Kidney epithelial cell (primary cell): ENCODE measurements around the gene FTL. TPM values are rescaled to one million over a fixed set of nuclear protein-coding genes. Genes with fewer than 3 reads are reported as not detected.

Source experiments
- DNase-seq: peaks from one replicate; pipeline ENCODE4 v3.0.0-alpha.2; 2010; ENCODE audit warnings: low read depth
- H3K27me3 ChIP-seq: 2 replicates; pipeline ENCODE4 v1.6.0; 2011; ENCODE audit warnings: low read length; ENCODE audit not compliant: control insufficient read depth, insufficient read depth
- H3K36me3 ChIP-seq: 2 replicates; pipeline ENCODE4 v1.5.1; 2011; ENCODE audit warnings: low read length; ENCODE audit not compliant: control insufficient read depth, insufficient read depth
- H3K4me3 ChIP-seq: 2 replicates; pipeline ENCODE4 v1.5.1; 2011; ENCODE audit warnings: low read depth, mild to moderate bottlenecking, control low read depth, low read length
- total RNA-seq: library from RNA; depleted of rRNA; stranded (reverse); fragments of >200 nt; gene quantifications from 2 replicates; pipeline ENCODE4 v1.2.3, GENCODE V29; 2015
- TF ChIP-seq, protein P1 (sequence below): IDR thresholded peaks from 2 replicates; pipeline ENCODE4 v1.5.1; 2011; ENCODE audit warnings: mild to moderate bottlenecking, moderate library complexity, low read length, control low read depth, inconsistent platforms; ENCODE audit not compliant: insufficient read depth, poor library complexity, severe bottlenecking

FTL gene
- total RNA-seq, 1 donor from 2014 or later = 2,415 TPM

DNA sequence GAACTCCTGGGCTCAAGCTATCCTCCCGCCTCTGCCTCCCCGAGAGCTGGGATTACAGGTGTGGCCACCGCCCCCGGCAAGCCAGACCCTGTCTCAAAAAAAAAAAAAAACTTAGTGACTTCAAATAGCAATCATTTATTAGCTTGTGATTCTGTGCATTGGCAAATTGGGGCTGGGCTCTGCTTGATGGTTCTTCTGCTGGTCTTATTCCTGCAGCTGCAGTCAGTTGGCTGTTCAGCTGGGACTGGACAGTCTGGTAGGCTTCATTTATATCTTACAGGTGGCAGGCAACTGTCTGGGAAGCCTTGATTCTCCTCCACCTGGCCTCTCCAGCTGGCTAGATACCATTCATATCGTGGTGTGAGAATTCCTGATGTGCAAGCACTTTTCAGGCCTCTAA lies 24.2 kb upstream of the FTL start:
- H3K27me3 ChIP-seq = no peaks in the 10 kb centered on the region
- H3K36me3 ChIP-seq = no peaks in the 10 kb centered on the region
- H3K4me3 ChIP-seq = no peak overlapping the region
- no peak for DNase-seq
- TF ChIP-seq, protein P1, sequence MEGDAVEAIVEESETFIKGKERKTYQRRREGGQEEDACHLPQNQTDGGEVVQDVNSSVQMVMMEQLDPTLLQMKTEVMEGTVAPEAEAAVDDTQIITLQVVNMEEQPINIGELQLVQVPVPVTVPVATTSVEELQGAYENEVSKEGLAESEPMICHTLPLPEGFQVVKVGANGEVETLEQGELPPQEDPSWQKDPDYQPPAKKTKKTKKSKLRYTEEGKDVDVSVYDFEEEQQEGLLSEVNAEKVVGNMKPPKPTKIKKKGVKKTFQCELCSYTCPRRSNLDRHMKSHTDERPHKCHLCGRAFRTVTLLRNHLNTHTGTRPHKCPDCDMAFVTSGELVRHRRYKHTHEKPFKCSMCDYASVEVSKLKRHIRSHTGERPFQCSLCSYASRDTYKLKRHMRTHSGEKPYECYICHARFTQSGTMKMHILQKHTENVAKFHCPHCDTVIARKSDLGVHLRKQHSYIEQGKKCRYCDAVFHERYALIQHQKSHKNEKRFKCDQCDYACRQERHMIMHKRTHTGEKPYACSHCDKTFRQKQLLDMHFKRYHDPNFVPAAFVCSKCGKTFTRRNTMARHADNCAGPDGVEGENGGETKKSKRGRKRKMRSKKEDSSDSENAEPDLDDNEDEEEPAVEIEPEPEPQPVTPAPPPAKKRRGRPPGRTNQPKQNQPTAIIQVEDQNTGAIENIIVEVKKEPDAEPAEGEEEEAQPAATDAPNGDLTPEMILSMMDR = no peak

DNA sequence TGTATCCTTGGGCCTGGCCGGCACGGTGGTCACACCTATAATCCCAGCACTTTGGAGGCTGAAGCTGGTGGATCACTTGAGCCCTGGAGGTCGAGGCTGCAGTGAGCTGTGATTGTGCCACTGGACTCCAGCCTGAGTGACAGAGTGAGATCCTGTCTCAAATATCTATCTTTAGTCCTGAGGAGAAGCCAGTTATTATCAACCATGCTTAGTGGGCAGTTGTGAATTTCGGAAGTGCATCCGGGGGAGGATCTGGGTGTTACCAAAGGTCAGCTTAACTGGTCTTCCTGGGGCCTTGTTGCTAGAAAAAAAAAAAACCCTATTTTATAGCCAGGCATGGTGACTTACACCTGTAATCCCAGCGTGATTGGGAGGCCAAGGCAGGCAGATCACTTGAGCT lies 22.0 kb upstream of the FTL start:
- Histone ChIP-seq H3K36me3 (no peaks in the 10 kb centered on the region), H3K4me3 (no peak overlapping the region), H3K27me3 (no peaks in the 10 kb centered on the region)
- TF ChIP-seq, protein P1 = no peak
- no peak for DNase-seq

DNA sequence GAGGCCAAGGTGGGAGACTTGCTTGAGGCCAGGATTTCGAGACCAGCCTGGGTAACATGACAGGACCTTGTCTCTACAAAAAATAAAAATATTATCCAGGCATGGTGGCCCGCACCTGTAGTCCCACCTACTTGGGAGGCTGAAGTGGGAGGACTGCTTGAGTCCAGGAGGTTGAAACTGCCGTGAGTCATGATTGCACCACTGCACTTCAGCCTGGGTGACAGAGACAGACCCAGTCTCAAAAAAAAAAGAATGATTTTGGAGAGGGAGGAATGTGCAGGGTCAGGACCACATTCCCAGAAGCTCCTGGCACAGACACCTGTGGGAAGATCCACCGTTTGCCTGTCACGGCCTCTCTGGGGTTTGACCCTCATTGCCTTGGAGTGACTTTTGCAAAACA lies 19.7 kb upstream of the FTL start:
- DNase-seq = no peak
- TF ChIP-seq, protein P1 = no peak
- no peak overlapping the region for H3K4me3 ChIP-seq
- no peaks in the 10 kb centered on the region for H3K36me3 ChIP-seq
- H3K27me3 ChIP-seq = no peaks in the 10 kb centered on the region

DNA sequence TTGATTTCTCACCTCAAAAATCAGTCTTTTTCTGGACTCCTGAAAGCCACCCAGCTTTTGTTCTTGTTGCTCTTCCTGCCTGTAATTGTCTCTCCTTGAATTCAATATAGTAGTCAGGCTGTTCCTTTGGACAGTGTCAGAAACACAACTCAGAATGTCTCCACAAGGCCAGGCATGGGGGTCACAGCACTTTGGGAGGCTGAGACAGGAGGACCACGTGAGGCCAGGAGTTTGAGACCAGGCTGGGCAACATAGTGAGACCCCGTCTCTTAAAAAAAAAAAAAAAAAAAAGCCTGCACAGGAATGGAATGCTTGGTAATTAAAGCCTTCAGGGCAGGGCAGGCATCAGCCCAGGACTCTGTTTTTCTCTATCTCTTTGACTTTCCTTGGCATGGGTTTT lies 19.3 kb upstream of the FTL start:
- TF ChIP-seq, protein P1 = no peak
- Histone ChIP-seq H3K4me3 (no peak overlapping the region), H3K27me3 (no peaks in the 10 kb centered on the region), H3K36me3 (no peaks in the 10 kb centered on the region)
- no peak for DNase-seq

DNA sequence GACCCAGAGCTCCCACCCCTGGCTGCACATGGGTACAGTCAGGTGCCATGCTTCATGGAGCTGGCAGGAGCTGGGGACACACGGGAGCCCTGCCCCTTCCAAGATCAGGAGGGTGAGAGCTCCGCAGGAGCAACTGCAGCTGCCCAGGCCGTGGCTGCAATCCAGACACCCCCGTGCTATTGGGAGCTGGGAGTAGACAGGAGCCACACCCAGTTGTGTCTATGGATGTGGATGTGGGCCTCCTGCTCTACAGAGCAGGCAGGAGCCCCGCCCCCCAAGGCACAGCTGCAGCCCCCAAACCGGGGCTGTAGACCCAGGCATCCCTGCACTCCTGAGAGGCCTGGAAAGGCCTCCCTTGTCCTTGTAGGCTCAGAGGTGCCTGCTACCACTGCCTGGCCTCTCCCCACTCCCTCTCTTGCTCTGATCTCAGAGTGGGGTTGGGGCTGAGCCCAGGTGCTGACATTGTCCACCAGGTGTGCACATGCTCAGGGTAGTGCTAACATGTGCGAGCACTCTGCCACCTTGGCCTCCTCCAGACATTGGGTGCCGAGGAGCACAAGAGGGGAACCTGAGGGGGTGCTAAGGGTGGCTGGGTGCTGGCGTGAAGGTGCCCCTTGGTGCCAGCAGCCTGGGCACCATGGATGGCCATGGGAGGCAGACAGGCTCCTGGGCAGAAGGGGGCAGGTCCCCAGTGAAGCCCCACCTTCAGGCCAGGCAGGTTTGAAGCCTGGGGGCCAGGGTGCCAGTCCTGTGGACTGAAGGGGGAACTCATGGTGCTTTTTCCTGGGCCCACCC lies 18.4 kb upstream of the FTL start:
- Histone ChIP-seq H3K27me3 (no peaks in the 10 kb centered on the region), H3K4me3 (no peak overlapping the region), H3K36me3 (no peaks in the 10 kb centered on the region)
- no peak for DNase-seq
- TF ChIP-seq, protein P1 = no peak

DNA sequence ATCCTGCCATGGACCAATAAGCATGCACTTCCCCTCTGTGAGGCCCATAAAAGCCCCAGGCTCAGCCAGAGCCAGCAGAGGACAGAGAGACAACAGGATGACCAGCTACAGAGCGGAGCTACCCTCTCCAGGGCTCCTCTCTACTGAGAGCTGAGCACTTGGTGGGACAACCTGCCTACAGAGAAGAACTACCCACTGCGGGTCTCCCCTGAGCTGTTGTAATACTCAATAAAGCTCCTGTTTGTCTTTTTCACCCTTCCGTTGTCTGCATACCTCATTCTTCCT lies 17.9 kb upstream of the FTL start:
- TF ChIP-seq, protein P1 = no peak
- H3K4me3 ChIP-seq = no peak overlapping the region
- no peaks in the 10 kb centered on the region for H3K36me3 ChIP-seq
- no peaks in the 10 kb centered on the region for H3K27me3 ChIP-seq
- DNase-seq = no peak
